ENCODE results near the gene IGF2BP2.

GRCh38 chr3:185716436-185717108 is 108.3 kb downstream of the IGF2BP2 start:
- TF ChIP-seq CTCF (IDR thresholded peaks at IDR 0.05) = no peak
- TF ChIP-seq EP300 (IDR thresholded peaks at IDR 0.05) = no peak
- no peak for TF ChIP-seq POLR2A (IDR thresholded peaks at IDR 0.05)

All from upper lobe of left lung (tissue), 4 donors.